Stimulated activated CD8-positive, alpha-beta memory T cell treated with anti-CD3 and anti-CD28 coated beads, Interleukin-15, amount 100 ng/mL, for 24 hours (primary cell): ENCODE measurements around the gene SDE2.
"Not testable (repeated sequence)": the region's sequence is repeated elsewhere in the genome, so short reads cannot be mapped to it uniquely, and the experiment has no call there.

Experiments used
- DNase-seq: peaks from one replicate; pipeline ENCODE4 v3.0.0-alpha.2; 2020; ENCODE audit warnings: low read depth

The SDE2 gene

GRCh38 chr1:225942574-225942973 lies 56.6 kb downstream of the SDE2 start:
- no peak for DNase-seq

GRCh38 chr1:225941942-225942222 lies 57.3 kb downstream of the SDE2 start:
- DNase-seq = no peak

GRCh38 chr1:225941187-225941941 lies 57.8 kb downstream of the SDE2 start, which contains the start of gene LEFTY2:
TSS of gene LEFTY2 (minus strand) at chr1:225941220. CDS start at chr1:225941140, 80 bp downstream.
- no peak for DNase-seq

GRCh38 chr1:225940385-225941151 lies 58.6 kb downstream of the SDE2 start:
- DNase-seq = no peak

GRCh38 chr1:225939939-225940310 lies 59.2 kb downstream of the SDE2 start:
- DNase-seq = not testable (repeated sequence)

GRCh38 chr1:225939097-225939938 lies 59.8 kb downstream of the SDE2 start:
- DNase-seq = not testable (repeated sequence)

- no peak for DNase-seq
Measured at GRCh38 chr1:225937048-225937968, 61.8 kb downstream of the SDE2 start.

- no peak for DNase-seq
Measured at GRCh38 chr1:225936523-225936922, 62.6 kb downstream of the SDE2 start.

GRCh38 chr1:225936086-225936485 lies 63.1 kb downstream of the SDE2 start:
- not testable (repeated sequence) for DNase-seq

GRCh38 chr1:225934711-225935110 lies 64.4 kb downstream of the SDE2 start:
- DNase-seq = no peak

- DNase-seq = no peak
Measured at GRCh38 chr1:225933072-225933471, 66.1 kb downstream of the SDE2 start.
